Measurements from ENCODE around the gene FBL. TPM values are rescaled to one million over a fixed set of nuclear protein-coding genes. Genes with fewer than 3 reads are reported as not detected.

The FBL gene
- total RNA-seq, 3 donors from 2014 or later = 126 to 200 (median 155) TPM

- no peak for ATAC-seq
- no peaks in the 10 kb centered on the region for H3K36me3 ChIP-seq (ENCODE audit: low read depth)
- no peak overlapping the region for H3K4me3 ChIP-seq
- no peaks in the 10 kb centered on the region for H3K9me3 ChIP-seq
- intact Hi-C loops (cut with DNase I, micrococcal nuclease) = no loop called here
- no peak for TF ChIP-seq CTCF (IDR thresholded peaks at IDR 0.05)
- DNase-seq = no peak
- H3K4me1 ChIP-seq (ENCODE audit: low read depth) = no peaks in the 10 kb centered on the region
Measured at GRCh38 chr19:39874404-39874803, 28.2 kb upstream of the FBL start.

- no peak for DNase-seq
- Histone ChIP-seq H3K9me3 (no peaks in the 10 kb centered on the region), H3K4me1 (ENCODE audit: low read depth) (no peaks in the 10 kb centered on the region), H3K36me3 (ENCODE audit: low read depth) (no peaks in the 10 kb centered on the region), H3K4me3 (no peak overlapping the region)
- intact Hi-C loops (cut with DNase I, micrococcal nuclease) = no loop called here
- no peak for TF ChIP-seq CTCF (IDR thresholded peaks at IDR 0.05)
- no peak for ATAC-seq
Measured at GRCh38 chr19:39873385-39873784, 27.2 kb upstream of the FBL start.

GRCh38 chr19:39871886-39872866 is 26.0 kb upstream of the FBL start:
- Histone ChIP-seq H3K4me1 (ENCODE audit: low read depth) (no peaks in the 10 kb centered on the region), H3K9me3 (no peaks in the 10 kb centered on the region), H3K36me3 (ENCODE audit: low read depth) (peaks cover 5% of the 10 kb centered on the region), H3K4me3 (no peak overlapping the region)
- no peak for TF ChIP-seq CTCF (IDR thresholded peaks at IDR 0.05)
- DNase-seq (no peak), ATAC-seq (no peak)
- intact Hi-C loops (cut with DNase I, micrococcal nuclease) = no loop called here

- no peak for DNase-seq
- no peak overlapping the region for H3K4me3 ChIP-seq
- ATAC-seq = no peak
- no peaks in the 10 kb centered on the region for H3K9me3 ChIP-seq
- peaks cover 5% of the 10 kb centered on the region for H3K36me3 ChIP-seq (ENCODE audit: low read depth)
- no peaks in the 10 kb centered on the region for H3K4me1 ChIP-seq (ENCODE audit: low read depth)
- no peak for TF ChIP-seq CTCF (IDR thresholded peaks at IDR 0.05)
- intact Hi-C loops (cut with DNase I, micrococcal nuclease) = no loop called here
Measured at GRCh38 chr19:39871362-39871761, 25.2 kb upstream of the FBL start.

GRCh38 chr19:39870171-39870971 is 24.2 kb upstream of the FBL start:
- Histone ChIP-seq H3K4me1 (ENCODE audit: low read depth) (no peaks in the 10 kb centered on the region), H3K9me3 (no peaks in the 10 kb centered on the region), H3K4me3 (no peak overlapping the region), H3K36me3 (ENCODE audit: low read depth) (peaks cover 5% of the 10 kb centered on the region)
- DNase-seq (no peak), ATAC-seq (no peak)
- intact Hi-C loops (cut with DNase I, micrococcal nuclease) = no loop called here
- TF ChIP-seq CTCF (IDR thresholded peaks at IDR 0.05) = no peak

Data from mucosa of descending colon (tissue), 3 donors.